Muscle of back (tissue), 11 donors: ENCODE measurements around the gene STOX2. TPM values are rescaled to one million over a fixed set of nuclear protein-coding genes. Genes with fewer than 3 reads are reported as not detected.

ENCODE experiments used
- DNase-seq, 3 donors: peaks; one replicate each; pipeline versions ENCODE4 v3.0.0 to v3.0.0-alpha.2; 2013
- polyA plus RNA-seq, 10 donors: library from polyadenylated mRNA; unstranded; fragments of 120-200 nt; gene quantifications; one replicate each; pipeline ENCODE4 v1.2.1, GENCODE V29; 2013; ENCODE audit not compliant: insufficient read length in 10 of 10

The STOX2 gene
- polyA plus RNA-seq, 10 donors, result 5.3 to 8.8 (median 6.3) TPM

GRCh38 chr4:183986291-183986970 is 81.3 kb downstream of the STOX2 start:
- no peak for DNase-seq

- DNase-seq, result peak; percentile 66 to 86 (median 74)
Observed at GRCh38 chr4:183986971-183987946, 82.2 kb downstream of the STOX2 start.

GRCh38 chr4:183987987-183988392 is 82.9 kb downstream of the STOX2 start:
- peak; percentile 84 to 92 (median 87) for DNase-seq

- DNase-seq, result no peak
Observed at GRCh38 chr4:183988874-183989273, 83.8 kb downstream of the STOX2 start.

- peak; percentile 20 to 63 (median 25) for DNase-seq
Observed at GRCh38 chr4:183989461-183989860, 84.4 kb downstream of the STOX2 start.

- no peak for DNase-seq
Observed at GRCh38 chr4:183989931-183990330, 84.8 kb downstream of the STOX2 start.

GRCh38 chr4:183993676-183994075 is 88.6 kb downstream of the STOX2 start:
- no peak for DNase-seq

GRCh38 chr4:183995570-183995969 is 90.5 kb downstream of the STOX2 start:
- no peak for DNase-seq

GRCh38 chr4:183996868-183997267 is 91.8 kb downstream of the STOX2 start:
- no peak for DNase-seq

GRCh38 chr4:183999435-183999834 is 94.3 kb downstream of the STOX2 start:
- DNase-seq, result no peak

- DNase-seq, result no peak
Observed at GRCh38 chr4:184000457-184001396, 95.6 kb downstream of the STOX2 start.

GRCh38 chr4:184003433-184003832 is 98.3 kb downstream of the STOX2 start:
- no peak for DNase-seq

- no peak for DNase-seq
Observed at GRCh38 chr4:184007891-184008290, 102.8 kb downstream of the STOX2 start.

- DNase-seq, result no peak
Observed at GRCh38 chr4:184010696-184011095, 105.6 kb downstream of the STOX2 start.

GRCh38 chr4:184011826-184012380 is 106.8 kb downstream of the STOX2 start:
- DNase-seq, result no peak

GRCh38 chr4:184012937-184013336 is 107.8 kb downstream of the STOX2 start:
- DNase-seq, result no peak

- no peak for DNase-seq
Observed at GRCh38 chr4:184014301-184014700, 109.2 kb downstream of the STOX2 start.

- DNase-seq, result peak in 2 of 3 donors; percentile 62 to 77
Observed at GRCh38 chr4:184016759-184017668, 111.9 kb downstream of the STOX2 start.

GRCh38 chr4:184019076-184019475 is 114.0 kb downstream of the STOX2 start:
- DNase-seq, result peak; percentile 63 to 86 (median 74)
